ENCODE data around the gene PAPPA.

The PAPPA gene

GRCh38 chr9:116232424-116233159 is 79.0 kb downstream of the PAPPA start:
- DNase-seq, result no peak

DNA sequence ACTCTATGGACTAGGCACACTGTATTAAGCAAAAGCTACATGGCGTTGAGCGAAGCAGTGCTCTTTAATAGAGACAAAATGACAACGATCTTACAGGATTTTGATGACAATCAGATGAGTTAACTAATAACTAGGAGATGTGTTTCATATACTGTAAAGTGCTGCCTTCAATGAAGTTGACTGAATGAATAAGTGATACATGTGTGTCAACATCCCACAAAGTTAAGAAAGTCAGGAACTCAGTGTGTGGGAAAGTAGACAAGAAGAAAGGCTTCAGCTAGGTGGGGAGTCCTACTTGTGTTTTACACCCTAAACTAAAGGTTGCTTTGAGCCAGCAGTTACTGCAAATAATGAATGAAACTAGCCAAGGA is 79.6 kb downstream of the PAPPA start:
- DNase-seq, result no peak

- DNase-seq, result no peak
These were observed 80.5 kb downstream of the PAPPA start for GRCh38 chr9:116234081-116234480.

DNA sequence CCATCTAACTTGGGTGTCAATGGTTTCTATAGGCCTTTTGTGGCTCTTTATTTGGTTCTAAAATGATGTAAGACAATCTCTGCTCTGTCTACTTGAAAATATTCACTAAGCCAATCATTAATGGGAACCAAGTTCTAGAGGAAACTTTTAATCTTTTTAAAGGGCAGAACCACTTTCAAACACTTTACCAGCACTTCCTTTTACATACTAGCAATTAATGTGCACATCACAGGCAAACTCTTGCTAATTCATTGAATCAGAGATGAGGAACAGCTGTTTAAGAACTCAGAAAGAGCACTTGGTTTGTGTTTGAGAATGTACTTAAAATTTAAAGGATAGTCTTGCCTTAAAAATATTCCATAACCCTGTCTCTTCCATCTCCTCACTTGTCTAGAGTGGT is 83.4 kb downstream of the PAPPA start:
- DNase-seq, result no peak

DNA sequence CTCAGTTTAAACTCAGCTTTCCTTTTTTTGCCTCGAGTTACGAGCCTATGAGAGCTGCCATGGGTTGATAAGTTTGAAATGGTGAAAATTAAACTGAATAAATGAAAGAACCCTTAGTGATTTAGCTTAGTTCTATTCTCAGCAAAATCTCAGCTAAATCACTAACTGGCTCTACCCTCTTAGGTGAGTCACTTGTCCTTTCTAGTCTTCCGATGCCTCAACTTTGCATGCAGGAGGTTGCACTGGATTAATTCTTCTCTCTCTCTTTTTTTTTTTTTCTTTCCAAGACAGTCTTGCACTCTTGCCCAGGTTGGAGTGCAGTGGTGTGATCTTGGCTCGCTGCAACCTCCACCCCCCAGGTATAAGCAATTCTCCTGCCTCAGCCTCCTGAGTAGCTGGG is 83.9 kb downstream of the PAPPA start:
- DNase-seq, result no peak

GRCh38 chr9:116238225-116238624 is 84.6 kb downstream of the PAPPA start:
- no peak for DNase-seq

GRCh38 chr9:116238776-116239340 is 85.3 kb downstream of the PAPPA start:
- no peak for DNase-seq

GRCh38 chr9:116243708-116244107 is 90.1 kb downstream of the PAPPA start:
- DNase-seq, result no peak

DNA sequence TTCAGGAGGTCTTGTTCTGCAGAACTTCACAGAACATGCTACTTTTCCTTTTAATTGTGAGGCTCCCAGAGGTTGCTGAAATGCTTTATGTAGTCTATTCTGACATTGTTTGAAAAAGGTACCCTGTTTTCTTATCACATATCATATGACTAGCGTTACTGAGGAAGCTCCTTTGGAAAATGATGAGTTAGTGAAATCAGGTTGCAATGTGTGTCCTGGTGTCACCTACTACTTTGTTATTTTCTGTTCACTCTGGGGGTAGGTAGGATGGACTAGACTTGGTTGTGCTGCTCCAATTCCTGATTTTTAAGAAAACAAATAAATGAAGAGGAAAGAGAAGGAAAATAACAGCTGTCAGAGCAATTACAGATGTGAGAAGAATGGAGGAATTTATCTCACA is 93.7 kb downstream of the PAPPA start:
- no peak for DNase-seq

- DNase-seq, result no peak
These were observed 94.3 kb downstream of the PAPPA start for GRCh38 chr9:116247791-116248374.

DNA sequence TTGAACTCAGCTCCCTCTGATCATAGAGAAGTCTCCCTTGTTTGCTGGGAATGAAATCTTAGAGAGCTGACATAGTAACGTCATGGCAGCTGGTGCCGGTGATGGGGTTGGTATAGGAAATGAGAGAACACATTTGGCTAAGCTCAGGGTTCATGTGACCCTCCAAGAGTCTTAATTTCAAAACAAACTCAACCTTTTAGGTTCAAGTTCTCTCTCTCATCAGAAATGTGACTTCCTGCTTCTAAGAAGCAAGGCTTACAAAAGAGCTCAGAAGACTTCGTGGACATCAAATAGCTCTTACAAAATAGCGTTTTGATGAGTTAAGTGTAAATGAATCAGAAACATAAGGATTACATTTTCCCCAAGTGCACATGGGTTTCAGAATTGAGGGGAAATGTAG is 97.3 kb downstream of the PAPPA start:
- no peak for DNase-seq

DNA sequence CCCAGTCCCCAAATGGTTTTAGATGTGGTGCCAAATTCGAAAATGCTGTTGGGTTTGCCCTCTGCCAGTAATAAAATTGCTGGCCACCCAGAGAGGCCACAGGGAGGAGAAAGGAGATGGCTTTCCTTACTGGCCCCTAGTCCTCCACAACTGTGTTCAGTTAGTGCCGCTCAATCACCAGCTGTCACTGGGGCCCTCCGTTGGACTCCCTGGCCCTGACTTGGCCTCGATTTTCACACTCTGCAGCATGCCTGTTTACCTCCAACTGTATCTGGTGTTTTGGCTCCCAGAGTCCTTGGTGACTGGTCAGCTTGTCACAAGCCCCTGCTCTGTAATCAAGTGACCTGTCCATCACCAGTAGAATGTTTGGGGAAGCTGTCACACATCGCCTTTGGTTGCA is 97.8 kb downstream of the PAPPA start:
- no peak for DNase-seq

- DNase-seq, result no peak
These were observed 106.9 kb downstream of the PAPPA start for GRCh38 chr9:116260531-116260930.

- no peak for DNase-seq
These were observed 108.9 kb downstream of the PAPPA start for GRCh38 chr9:116262448-116262847.

DNA sequence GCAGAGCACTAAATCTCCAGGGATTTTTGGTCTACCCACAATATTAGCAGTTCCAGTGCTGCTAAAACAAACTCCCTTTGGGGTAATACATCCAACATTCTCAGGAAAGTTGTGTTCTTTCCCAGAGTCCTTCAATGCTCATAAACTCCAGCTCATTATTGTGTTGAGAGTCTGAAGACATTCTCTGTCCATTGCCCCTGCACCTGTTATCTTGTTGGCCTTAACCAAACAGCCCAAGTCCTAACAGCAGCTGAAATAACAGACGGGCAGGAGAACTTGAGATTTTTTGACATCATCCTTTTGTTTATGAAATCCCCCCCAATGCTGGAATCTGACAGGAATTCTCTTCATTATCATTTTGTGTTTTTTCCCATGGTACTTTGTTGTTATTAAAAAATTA is 110.8 kb downstream of the PAPPA start:
- DNase-seq, result no peak

- no peak for DNase-seq
These were observed 113.4 kb downstream of the PAPPA start for GRCh38 chr9:116267021-116267420.

- DNase-seq, result no peak
These were observed 115.7 kb downstream of the PAPPA start for GRCh38 chr9:116269250-116269649.

DNA sequence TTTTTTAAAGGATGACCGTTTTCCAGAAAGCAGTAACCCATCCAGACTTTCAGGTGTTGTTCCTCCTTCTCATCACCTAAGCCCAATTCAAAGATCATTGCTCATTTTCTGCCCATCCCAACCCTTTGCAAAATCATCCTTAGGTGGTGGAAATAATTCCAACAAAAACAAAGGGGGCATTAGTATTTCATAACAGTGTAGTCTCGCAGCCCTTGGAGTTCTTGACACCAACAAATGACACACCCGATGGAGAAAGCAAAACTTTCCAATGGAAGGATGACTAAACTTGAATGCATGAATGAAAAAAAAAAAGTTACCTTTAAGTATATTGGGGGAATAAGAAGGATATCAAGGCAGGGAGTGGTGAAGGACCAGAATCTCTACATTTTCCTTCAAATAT is 117.0 kb downstream of the PAPPA start:
- no peak for DNase-seq

DNA sequence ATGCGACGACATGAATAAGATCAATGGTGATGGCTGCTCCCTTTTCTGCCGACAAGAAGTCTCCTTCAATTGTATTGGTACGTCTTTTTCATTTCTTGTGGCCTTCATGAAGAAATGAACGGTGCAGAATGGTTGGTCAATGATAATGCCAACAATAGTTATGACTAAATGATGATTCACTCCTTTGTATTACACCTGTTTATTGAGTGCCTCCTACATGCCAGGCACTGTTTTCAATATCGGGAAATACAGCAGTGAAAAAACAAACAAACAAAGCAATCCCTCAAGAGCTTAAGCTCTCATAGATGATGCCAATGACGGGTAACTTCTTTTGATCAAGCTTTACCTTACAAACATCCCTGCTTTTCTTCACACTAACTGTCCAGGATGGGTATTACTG is 117.7 kb downstream of the PAPPA start:
- no peak for DNase-seq

- no peak for DNase-seq
These were observed 118.4 kb downstream of the PAPPA start for GRCh38 chr9:116271991-116272390.

- no peak for DNase-seq
These were observed 120.7 kb downstream of the PAPPA start for GRCh38 chr9:116274293-116274692.

DNA sequence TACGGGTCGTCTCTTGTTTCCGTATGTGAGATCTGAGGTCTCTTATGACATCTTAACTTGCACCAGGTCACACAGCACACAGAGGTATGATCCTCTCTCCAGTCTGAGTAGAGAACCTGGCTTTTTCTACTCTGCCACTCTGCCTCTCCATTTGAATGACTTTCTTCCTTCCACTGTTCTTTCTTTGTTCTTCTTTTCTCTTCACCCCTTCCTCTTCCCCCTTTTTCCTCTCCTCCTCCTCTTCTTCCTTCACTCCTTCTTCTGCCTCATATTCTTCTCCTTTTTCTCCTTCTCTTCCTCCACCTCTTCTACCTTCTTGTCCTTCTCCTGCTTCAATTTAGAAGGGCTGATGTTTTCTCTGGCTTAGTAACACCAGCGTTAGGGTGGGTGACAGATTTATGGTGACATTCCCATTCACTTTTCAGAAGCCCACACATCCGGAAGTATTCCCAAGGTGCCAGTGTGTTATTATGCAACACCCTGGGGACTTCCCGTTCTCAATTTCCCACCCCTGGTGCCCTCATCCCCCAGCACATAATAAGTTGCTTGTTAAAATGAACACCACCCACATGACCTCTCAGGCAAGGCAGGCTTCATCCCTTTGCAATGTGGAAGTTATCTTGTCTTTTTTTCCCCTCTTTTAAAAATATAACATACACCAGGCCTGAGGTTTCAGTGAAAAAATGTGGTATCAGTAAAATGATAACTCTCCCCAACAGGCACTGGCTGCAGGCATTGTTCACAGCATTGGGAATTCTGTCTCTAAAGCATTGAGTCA is 122.0 kb downstream of the PAPPA start:
- DNase-seq, result no peak

DNA sequence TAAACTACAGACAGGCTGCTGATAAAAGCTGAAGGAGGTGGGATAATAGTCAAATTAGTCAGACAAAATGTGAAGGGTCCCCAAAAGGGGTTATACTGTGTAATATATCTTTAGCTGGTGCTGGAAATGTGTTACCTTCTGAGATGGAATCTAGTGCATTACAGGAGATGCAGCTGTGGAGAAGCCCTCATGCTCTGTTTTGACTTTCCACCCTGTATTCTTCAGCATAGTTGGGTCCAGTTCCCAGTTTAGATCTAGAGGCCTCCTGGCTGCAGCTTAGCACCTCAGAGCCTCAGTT is 122.6 kb downstream of the PAPPA start:
- DNase-seq, result no peak

DNA sequence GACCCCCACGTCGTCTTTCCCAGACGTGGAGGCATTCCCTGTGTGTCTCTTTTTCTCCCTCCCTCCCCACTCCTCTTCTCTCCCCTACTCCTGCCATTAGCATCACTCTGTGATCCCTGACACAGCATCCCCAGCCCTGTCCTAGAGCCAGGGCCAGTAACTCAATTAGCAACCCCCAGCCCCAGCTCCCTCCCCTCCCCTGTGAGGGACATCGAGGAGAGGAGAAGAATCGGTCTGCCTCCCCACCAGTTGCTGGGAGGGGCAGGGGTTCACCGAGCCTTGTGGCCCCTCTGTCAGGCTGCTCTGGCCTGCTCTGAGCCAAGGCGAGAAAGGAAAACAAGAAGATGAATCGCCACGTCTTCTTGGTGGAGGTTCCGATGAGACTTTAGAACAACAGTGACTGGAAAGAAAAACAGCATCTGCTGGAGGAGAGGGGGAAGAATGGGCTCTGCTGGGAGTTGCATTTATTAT is 123.1 kb downstream of the PAPPA start:
- DNase-seq, result no peak
